Tibial nerve (tissue), 4 donors: ENCODE measurements around the gene CPB2. TPM values are rescaled to one million over a fixed set of nuclear protein-coding genes. Genes with fewer than 3 reads are reported as not detected.

Experiments used
- DNase-seq, 2 donors: peaks; one replicate each; pipeline ENCODE4 v3.0.0-alpha.2; 2019; ENCODE audit warnings: low spot score in 2 of 2
- H3K27ac ChIP-seq, 4 donors: fragments of 200-600 bp; sonication (generic) in 3 of 4; one replicate each; pipeline ENCODE4 v1.5.1; 2017 to 2019; ENCODE audit warnings: mild to moderate bottlenecking in 1 of 4
- H3K27me3 ChIP-seq, 2 donors: fragments of 200-600 bp; sonication (generic) in 1 of 2; one replicate each; pipeline versions ENCODE4 v1.5.1 to v1.6.0; 2017 to 2019
- H3K36me3 ChIP-seq, 3 donors: fragments of 200-600 bp; sonication (generic); one replicate each; pipeline ENCODE4 v1.5.1; 2018 to 2019
- H3K4me1 ChIP-seq, 4 donors: fragments of 200-600 bp; sonication (generic) in 3 of 4; one replicate each; pipeline ENCODE4 v1.5.1; 2017 to 2019
- H3K4me3 ChIP-seq, 4 donors: fragments of 200-600 bp; sonication (generic) in 3 of 4; one replicate each; pipeline ENCODE4 v1.5.1; 2017 to 2019; ENCODE audit warnings: mild to moderate bottlenecking in 1 of 4, moderate library complexity in 1 of 4
- H3K9me3 ChIP-seq, 4 donors: fragments of 200-600 bp; sonication (generic) in 3 of 4; one replicate each; pipeline ENCODE4 v1.5.1; 2017 to 2019
- CTCF ChIP-seq, 5 experiments: fragments of 200-600 bp in 3 of 5; fragments of 450-650 bp in 2 of 5; sonication (generic) in 3 of 5; IDR thresholded peaks; one replicate each; pipeline ENCODE4 v1.5.1; 2016 to 2019; ENCODE audit warnings: antibody characterized with exemption in 5 of 5, mild to moderate bottlenecking in 3 of 5, moderate library complexity in 2 of 5
- EP300 ChIP-seq, 2 donors: sonication (generic); formaldehyde crosslinking; IDR thresholded peaks; one replicate each; pipeline ENCODE4 v1.6.1; 2017; ENCODE audit warnings: antibody characterized with exemption in 2 of 2, mild to moderate bottlenecking in 1 of 2
- POLR2A ChIP-seq, 2 donors: fragments of 450-650 bp; IDR thresholded peaks; one replicate each; pipeline ENCODE4 v1.6.1; 2017; ENCODE audit warnings: antibody characterized with exemption in 2 of 2, mild to moderate bottlenecking in 2 of 2, moderate library complexity in 2 of 2
- WGBS, 2 donors: methylation state at CpG; one replicate each; pipeline ENCODE4 v1.1.5; 2018; 5-methylcytosine and 5-hydroxymethylcytosine counted together
- total RNA-seq, 4 donors: library from RNA; depleted of rRNA; stranded (reverse); fragments of >200 nt; gene quantifications; one replicate each; pipeline ENCODE4 v1.1.0, GENCODE V29; 2016

CPB2 gene
- total RNA-seq, 4 donors from 2014 or later = not detected

GRCh38 chr13:46109451-46109850 lies 4.6 kb upstream of the CPB2 start:
- no peak overlapping the region for H3K4me3 ChIP-seq
- H3K36me3 ChIP-seq = no peaks in the 10 kb centered on the region
- WGBS, 2 donors = 35 to 63% methylated on average over 4 of the region's 4 CpGs
- no peak for DNase-seq
- no peaks in the 10 kb centered on the region for H3K4me1 ChIP-seq
- H3K27me3 ChIP-seq = no peaks in the 10 kb centered on the region
- H3K9me3 ChIP-seq = no peaks in the 10 kb centered on the region
- no peak overlapping the region for H3K27ac ChIP-seq
- TF ChIP-seq EP300 (IDR thresholded peaks at IDR 0.05) (no peak), POLR2A (IDR thresholded peaks at IDR 0.05) (no peak), CTCF (IDR thresholded peaks at IDR 0.05) (no peak)

GRCh38 chr13:46106839-46107371 lies 2.1 kb upstream of the CPB2 start:
- no peak overlapping the region for H3K27ac ChIP-seq
- no peak overlapping the region for H3K4me3 ChIP-seq
- TF ChIP-seq CTCF (IDR thresholded peaks at IDR 0.05) = no peak
- no peak for TF ChIP-seq POLR2A (IDR thresholded peaks at IDR 0.05)
- no peak for TF ChIP-seq EP300 (IDR thresholded peaks at IDR 0.05)
- WGBS, 2 donors = 51 to 52% methylated on average over 4 of the region's 4 CpGs
- no peaks in the 10 kb centered on the region for H3K27me3 ChIP-seq
- H3K4me1 ChIP-seq = peaks cover 0 to 2% (median 0%) of the 10 kb centered on the region in 4 donors
- no peaks in the 10 kb centered on the region for H3K36me3 ChIP-seq
- no peaks in the 10 kb centered on the region for H3K9me3 ChIP-seq
- DNase-seq = no peak

- Histone ChIP-seq H3K27me3 (no peaks in the 10 kb centered on the region), H3K4me3 (no peak overlapping the region), H3K4me1 (peaks cover 0 to 5% (median 0%) of the 10 kb centered on the region in 4 donors), H3K36me3 (no peaks in the 10 kb centered on the region), H3K27ac (no peak overlapping the region), H3K9me3 (no peaks in the 10 kb centered on the region)
- no peak for DNase-seq
- no peak for TF ChIP-seq POLR2A (IDR thresholded peaks at IDR 0.05)
- TF ChIP-seq CTCF (IDR thresholded peaks at IDR 0.05) = no peak
- TF ChIP-seq EP300 (IDR thresholded peaks at IDR 0.05) = no peak
- WGBS, 2 donors = 92 to 95% methylated on average over 7 of the region's 7 CpGs
Measured at GRCh38 chr13:46103037-46103436, 1.8 kb downstream of the CPB2 start.

GRCh38 chr13:46102255-46102605 lies 2.6 kb downstream of the CPB2 start:
- no peak for TF ChIP-seq CTCF (IDR thresholded peaks at IDR 0.05)
- TF ChIP-seq EP300 (IDR thresholded peaks at IDR 0.05) = no peak
- TF ChIP-seq POLR2A (IDR thresholded peaks at IDR 0.05) = no peak
- Histone ChIP-seq H3K36me3 (no peaks in the 10 kb centered on the region), H3K9me3 (no peaks in the 10 kb centered on the region)

GRCh38 chr13:46101484-46102254 lies 3.2 kb downstream of the CPB2 start:
- TF ChIP-seq CTCF (IDR thresholded peaks at IDR 0.05) (no peak), EP300 (IDR thresholded peaks at IDR 0.05) (no peak), POLR2A (IDR thresholded peaks at IDR 0.05) (no peak)
- no peak for DNase-seq
- Histone ChIP-seq H3K36me3 (no peaks in the 10 kb centered on the region), H3K9me3 (no peaks in the 10 kb centered on the region), H3K27me3 (no peaks in the 10 kb centered on the region), H3K4me3 (no peak overlapping the region), H3K27ac (no peak overlapping the region), H3K4me1 (peaks cover 0 to 5% (median 0%) of the 10 kb centered on the region in 4 donors)
- 32 to 49% methylated on average over 8 of the region's 8 CpGs for WGBS, 2 donors

More at GRCh38 chr13:46102255-46102605, 2.6 kb downstream of the CPB2 start:
- no peak overlapping the region for H3K4me3 ChIP-seq
- no peak for DNase-seq
- H3K27me3 ChIP-seq = no peaks in the 10 kb centered on the region
- no peak overlapping the region for H3K27ac ChIP-seq
- H3K4me1 ChIP-seq = peaks cover 0 to 5% (median 0%) of the 10 kb centered on the region in 4 donors
